ENCODE measurements around the gene SETDB1. TPM values are rescaled to one million over a fixed set of nuclear protein-coding genes. Genes with fewer than 3 reads are reported as not detected.
A peak's percentile ranks its signal among the peaks of the same experiment; 100 is the strongest.

SETDB1 gene
- total RNA-seq, 1 donor from 2014 or later, result 45.8 TPM

DNA sequence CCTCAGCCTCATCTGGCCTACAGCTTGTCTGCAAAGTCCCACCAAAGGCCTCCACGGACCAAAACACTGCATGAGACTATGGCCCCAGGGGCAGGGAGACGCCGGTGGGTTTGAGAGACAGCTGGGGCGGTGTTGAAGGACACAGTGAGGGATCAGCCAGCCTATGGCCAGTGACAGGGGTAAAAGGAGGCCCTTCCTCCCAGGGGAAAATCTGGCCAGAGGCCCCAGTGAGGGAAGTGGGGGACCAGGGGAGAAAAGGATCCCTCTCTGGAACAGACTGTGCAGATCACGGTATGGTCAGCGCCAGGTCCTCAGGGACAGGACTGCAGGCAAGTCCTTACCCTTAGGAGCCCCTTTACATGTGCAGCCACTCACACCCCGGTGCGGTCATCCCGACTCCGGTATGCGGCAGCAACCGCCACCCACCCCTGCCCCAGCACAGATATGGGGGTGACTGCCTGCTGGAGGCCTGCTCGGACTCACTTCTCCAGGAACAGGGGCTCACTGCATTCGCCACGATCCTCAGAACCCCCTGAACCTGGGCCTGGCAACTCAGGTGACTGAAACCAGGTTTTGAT is 47.2 kb downstream of the SETDB1 start:
- ATAC-seq, result no peak
- Histone ChIP-seq H3K9me3 (no peaks in the 10 kb centered on the region), H3K27ac (peak overlapping the region; percentile 92), H3K27me3 (no peaks in the 10 kb centered on the region), H3K4me1 (peaks cover 62% of the 10 kb centered on the region), H3K36me3 (peaks cover 9% of the 10 kb centered on the region), H3K4me3 (peak overlapping the region; percentile 68)
- intact Hi-C loops (cut with DNase I), result no loop called here
- DNase-seq, result peak; percentile 72
- TF ChIP-seq, protein P1, sequence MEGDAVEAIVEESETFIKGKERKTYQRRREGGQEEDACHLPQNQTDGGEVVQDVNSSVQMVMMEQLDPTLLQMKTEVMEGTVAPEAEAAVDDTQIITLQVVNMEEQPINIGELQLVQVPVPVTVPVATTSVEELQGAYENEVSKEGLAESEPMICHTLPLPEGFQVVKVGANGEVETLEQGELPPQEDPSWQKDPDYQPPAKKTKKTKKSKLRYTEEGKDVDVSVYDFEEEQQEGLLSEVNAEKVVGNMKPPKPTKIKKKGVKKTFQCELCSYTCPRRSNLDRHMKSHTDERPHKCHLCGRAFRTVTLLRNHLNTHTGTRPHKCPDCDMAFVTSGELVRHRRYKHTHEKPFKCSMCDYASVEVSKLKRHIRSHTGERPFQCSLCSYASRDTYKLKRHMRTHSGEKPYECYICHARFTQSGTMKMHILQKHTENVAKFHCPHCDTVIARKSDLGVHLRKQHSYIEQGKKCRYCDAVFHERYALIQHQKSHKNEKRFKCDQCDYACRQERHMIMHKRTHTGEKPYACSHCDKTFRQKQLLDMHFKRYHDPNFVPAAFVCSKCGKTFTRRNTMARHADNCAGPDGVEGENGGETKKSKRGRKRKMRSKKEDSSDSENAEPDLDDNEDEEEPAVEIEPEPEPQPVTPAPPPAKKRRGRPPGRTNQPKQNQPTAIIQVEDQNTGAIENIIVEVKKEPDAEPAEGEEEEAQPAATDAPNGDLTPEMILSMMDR (IDR thresholded peaks at IDR 0.05), result no peak

DNA sequence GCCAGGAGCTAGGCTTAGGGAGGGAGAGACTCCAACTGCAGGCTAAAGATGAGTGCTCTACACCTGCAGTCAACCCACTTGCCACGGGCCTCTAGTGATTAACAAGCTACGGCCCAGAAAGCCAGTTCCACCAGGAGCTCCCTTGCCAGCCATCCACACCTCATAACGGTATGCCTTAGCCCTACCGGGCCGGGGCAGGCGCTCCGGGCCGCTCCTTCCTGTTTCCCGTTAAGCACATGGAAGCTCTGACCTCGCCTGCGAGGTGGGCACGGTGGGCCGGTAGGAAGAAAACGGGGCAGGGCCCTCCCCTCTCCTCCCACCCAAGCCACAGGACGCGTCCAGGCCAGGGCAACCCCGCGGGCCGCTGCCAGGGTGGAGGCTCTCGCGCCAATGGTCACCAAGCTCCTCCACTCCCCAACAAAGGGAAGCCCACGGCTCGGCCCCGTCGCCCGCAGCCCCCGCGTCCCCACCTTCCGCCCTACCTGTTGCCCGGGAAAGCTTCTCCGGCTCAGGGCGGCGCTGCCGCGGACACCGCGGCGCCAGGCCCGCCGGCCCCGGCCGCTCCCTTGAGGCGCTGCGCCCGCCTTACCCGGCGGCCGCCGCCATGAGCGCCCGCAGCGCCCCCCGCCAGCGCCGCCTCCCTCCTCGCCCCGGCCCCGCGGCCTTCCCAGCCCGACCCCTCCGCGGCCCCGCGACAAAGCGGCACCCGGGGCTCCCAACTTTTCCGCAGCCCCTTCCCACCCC is 47.8 kb downstream of the SETDB1 start:
- TF ChIP-seq, protein P1 (IDR thresholded peaks at IDR 0.05), result no peak
- peaks cover 69% of the 10 kb centered on the region for H3K4me1 ChIP-seq
- H3K36me3 ChIP-seq, result peaks cover 2% of the 10 kb centered on the region
- intact Hi-C loops (cut with DNase I), result no loop called here
- ATAC-seq (peak; percentile 6), DNase-seq (peak; percentile 77)
- H3K27me3 ChIP-seq, result no peaks in the 10 kb centered on the region
- peak overlapping the region; percentile 68 for H3K4me3 ChIP-seq
- peak overlapping the region; percentile 92 for H3K27ac ChIP-seq
- H3K9me3 ChIP-seq, result no peaks in the 10 kb centered on the region

DNA sequence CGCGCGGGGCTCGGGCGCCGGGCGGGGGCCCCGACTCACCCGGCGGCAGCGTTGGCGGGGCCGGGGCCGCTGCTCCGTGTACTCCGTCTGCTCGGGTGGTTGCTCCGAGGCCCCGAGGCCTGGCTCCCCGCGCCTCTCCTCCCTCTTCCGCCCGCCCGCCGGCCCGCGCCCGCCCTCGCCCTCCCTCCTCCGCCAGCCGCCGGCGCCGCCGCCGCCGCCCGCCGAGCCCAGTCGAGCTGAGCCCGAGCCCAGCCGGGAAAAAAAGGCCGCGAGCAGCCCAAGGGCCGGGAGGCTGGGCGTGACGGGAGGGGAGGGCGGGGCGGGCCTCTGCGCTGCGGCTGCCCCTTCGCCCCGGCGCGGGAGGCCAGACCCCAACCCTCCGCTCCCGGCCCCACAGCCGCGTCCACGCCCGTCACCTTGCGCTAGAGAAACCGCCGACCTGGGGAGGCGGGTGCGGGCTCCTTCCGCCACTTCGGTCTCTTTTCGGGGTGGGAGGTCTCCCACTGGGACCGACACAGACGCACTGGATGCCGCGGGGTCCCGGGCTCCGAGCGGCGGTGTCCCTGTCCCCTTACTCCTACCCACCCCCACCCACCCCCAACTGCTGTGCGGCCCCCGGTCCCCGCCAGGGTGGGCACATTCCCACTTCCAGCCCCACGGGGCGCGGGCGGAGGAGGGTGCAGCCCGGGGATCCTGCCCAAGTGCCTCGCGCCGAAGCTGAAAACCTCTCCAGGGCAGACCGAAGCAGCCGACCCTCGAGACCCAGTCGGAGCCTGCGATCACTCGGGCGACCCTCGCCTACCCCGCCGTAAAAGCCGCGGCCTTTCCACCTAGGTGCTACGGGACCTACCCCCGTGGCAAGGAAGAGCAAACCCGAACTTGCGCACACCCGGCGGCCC is 48.7 kb downstream of the SETDB1 start, which contains the start of gene CERS2:
Gene CERS2 (minus strand): TSS at position 256 of the 899 bp plus-strand sequence. CDS start 5,745 bp downstream, outside the sequence.
- DNase-seq, result peak; percentile 94
- H3K4me1 ChIP-seq, result peaks cover 73% of the 10 kb centered on the region
- intact Hi-C loops (cut with DNase I), result no loop called here

DNA sequence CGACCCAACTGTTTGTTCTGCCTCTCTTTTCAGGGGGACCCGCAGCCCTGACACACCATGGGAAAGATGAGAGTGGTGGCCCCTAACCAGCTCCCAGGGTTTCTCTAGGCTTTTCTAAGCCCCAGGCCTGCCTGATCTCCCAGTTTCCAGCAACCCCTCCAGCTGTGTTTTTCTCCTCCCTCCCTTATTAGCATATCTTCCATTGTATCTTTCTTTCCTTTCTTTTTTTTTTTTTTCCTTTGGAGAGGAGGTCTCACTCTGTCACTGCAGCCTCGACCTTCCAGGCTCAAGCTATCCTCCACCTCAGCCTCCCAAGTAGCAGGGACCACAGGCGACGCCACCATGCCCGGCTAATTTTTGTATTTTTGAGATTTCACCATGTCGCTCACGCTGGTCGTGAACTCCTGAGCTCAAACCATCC is 50.2 kb downstream of the SETDB1 start:
- ATAC-seq (no peak), DNase-seq (no peak)
- no peaks in the 10 kb centered on the region for H3K27me3 ChIP-seq
- intact Hi-C loops (cut with DNase I), result no loop called here
- no peak overlapping the region for H3K4me3 ChIP-seq
- no peaks in the 10 kb centered on the region for H3K9me3 ChIP-seq
- TF ChIP-seq, protein P1 (IDR thresholded peaks at IDR 0.05), result no peak
- peaks cover 64% of the 10 kb centered on the region for H3K4me1 ChIP-seq
- no peaks in the 10 kb centered on the region for H3K36me3 ChIP-seq
- peak overlapping the region; percentile 84 for H3K27ac ChIP-seq

More for the DNA sequence above, 48.7 kb downstream of the SETDB1 start, which contains the start of gene CERS2:
- Histone ChIP-seq H3K4me3 (peak within 1 kb of the TSS; percentile 68), H3K36me3 (no peaks in the 10 kb centered on the region), H3K9me3 (no peaks in the 10 kb centered on the region), H3K27me3 (no peaks in the 10 kb centered on the region), H3K27ac (peak within 1 kb of the TSS; percentile 92)
- TF ChIP-seq, protein P1 (IDR thresholded peaks at IDR 0.05), result no peak
- ATAC-seq, result peak; percentile 71

DNA sequence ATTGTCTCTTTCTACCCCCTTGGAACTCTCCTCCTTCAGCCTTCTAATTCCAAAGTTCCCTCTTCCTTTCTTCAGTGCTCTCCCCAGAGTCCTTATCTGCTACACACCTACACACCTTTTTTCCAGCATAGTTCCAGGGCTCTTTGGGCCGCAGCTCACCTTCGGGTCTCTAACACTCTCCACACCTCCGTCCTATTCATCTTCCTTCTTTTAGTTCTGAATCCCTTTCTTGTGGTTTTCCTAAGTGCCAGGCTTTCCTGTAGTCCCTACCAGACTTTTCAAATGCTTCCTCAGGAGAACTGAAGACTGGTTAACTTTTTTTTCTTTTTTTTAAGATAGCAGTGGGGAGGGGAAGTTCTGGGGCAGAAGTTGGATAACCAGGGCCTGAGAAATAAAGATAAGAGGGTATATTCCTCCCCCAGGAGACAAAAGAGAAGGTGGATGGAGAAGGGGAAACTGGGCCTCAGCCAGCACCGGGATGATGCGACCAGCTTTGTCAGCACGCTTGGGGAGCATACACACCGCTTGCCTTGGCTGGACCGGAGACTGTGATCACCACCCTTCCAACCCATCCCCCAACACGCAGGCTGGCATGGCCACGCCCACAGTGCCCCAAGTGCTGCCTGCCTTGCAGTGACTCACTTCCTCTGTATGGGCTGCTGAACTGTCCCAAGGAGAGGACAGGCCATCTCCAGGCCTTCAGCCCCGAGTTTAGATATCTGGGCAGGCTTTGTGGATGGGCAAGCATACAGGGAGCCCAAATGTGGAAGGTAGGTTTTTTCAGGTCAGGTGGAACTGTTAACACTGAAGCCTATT is 50.9 kb downstream of the SETDB1 start:
- TF ChIP-seq, protein P1 (IDR thresholded peaks at IDR 0.05), result no peak
- intact Hi-C loops (cut with DNase I), result no loop called here
- peak overlapping the region; percentile 84 for H3K27ac ChIP-seq
- no peaks in the 10 kb centered on the region for H3K27me3 ChIP-seq
- H3K36me3 ChIP-seq, result no peaks in the 10 kb centered on the region
- no peak overlapping the region for H3K4me3 ChIP-seq
- ATAC-seq (peak; percentile 81), DNase-seq (peak; percentile 94)
- H3K9me3 ChIP-seq, result no peaks in the 10 kb centered on the region
- peaks cover 57% of the 10 kb centered on the region for H3K4me1 ChIP-seq

Data from upper lobe of right lung (tissue), 1 donor.